DND-41 (cell line): ENCODE measurements around the gene CCDC82.

ENCODE experiments used
- ATAC-seq: fragments of 200-7000 bp; cut with Tn5 transposase; 3 replicates; pipeline ENCODE4 v1.9.1; 2021; ENCODE audit warnings: low read depth; ENCODE audit not compliant: insufficient read depth
- DNase-seq: peaks from one replicate; pipeline ENCODE4 v3.0.0-alpha.2; 2020
- H2AFZ ChIP-seq: 2 replicates; pipeline ENCODE4 v1.6.0; 2012; ENCODE audit warnings: low read depth, low read length
- H3K27ac ChIP-seq: 2 replicates; pipeline ENCODE4 v1.5.1; 2012; ENCODE audit warnings: low read length, inconsistent platforms
- H3K27me3 ChIP-seq: fragments of 200-600 bp; sonication (generic); 2 replicates; pipeline ENCODE4 v1.6.0; 2012; ENCODE audit warnings: low read length, mild to moderate bottlenecking, inconsistent platforms; ENCODE audit not compliant: insufficient read depth, poor library complexity
- H3K36me3 ChIP-seq: 2 replicates; pipeline ENCODE4 v1.5.1; 2012; ENCODE audit warnings: low read length, inconsistent platforms; ENCODE audit not compliant: insufficient read depth
- H3K4me1 ChIP-seq: 2 replicates; pipeline ENCODE4 v1.5.1; 2012; ENCODE audit warnings: mild to moderate bottlenecking, low read length; ENCODE audit not compliant: insufficient read depth
- H3K4me2 ChIP-seq: 2 replicates; pipeline ENCODE4 v1.6.0; 2012; ENCODE audit warnings: mild to moderate bottlenecking, moderate library complexity, low read length, inconsistent platforms; ENCODE audit not compliant: insufficient read depth
- H3K4me3 ChIP-seq, 2 experiments: fragments of 200-600 bp in 1 of 2; shearing (Covaris generic) in 1 of 2; 2 replicates each; pipeline ENCODE4 v1.5.1; 2012 to 2016; ENCODE audit warnings: inconsistent platforms in 2 of 2, low read length in 2 of 2, mild to moderate bottlenecking in 2 of 2, low read depth in 1 of 2, moderate library complexity in 1 of 2
- H3K79me2 ChIP-seq: 2 replicates; pipeline ENCODE4 v1.6.0; 2012; ENCODE audit warnings: low read length, inconsistent platforms; ENCODE audit not compliant: insufficient read depth
- H3K9ac ChIP-seq: 2 replicates; pipeline ENCODE4 v1.6.0; 2012; ENCODE audit warnings: low read depth, mild to moderate bottlenecking, inconsistent platforms, low read length, moderate library complexity
- H3K9me3 ChIP-seq: 2 replicates; pipeline ENCODE4 v1.5.1; 2012; ENCODE audit warnings: low read length, moderate library complexity, mild to moderate bottlenecking, inconsistent platforms; ENCODE audit not compliant: insufficient read depth, severe bottlenecking
- H4K20me1 ChIP-seq: 2 replicates; pipeline ENCODE4 v1.6.0; 2012; ENCODE audit warnings: low read length; ENCODE audit not compliant: insufficient read depth
- CTCF ChIP-seq: IDR thresholded peaks from 2 replicates; pipeline ENCODE4 v1.5.1; 2012; ENCODE audit warnings: borderline replicate concordance, low read length, moderate library complexity, mild to moderate bottlenecking; ENCODE audit not compliant: poor library complexity, severe bottlenecking; ENCODE audit errors: extremely low read depth
- EZH2 ChIP-seq: IDR thresholded peaks from 3 replicates; pipeline ENCODE4 v1.6.1; 2012; ENCODE audit warnings: borderline replicate concordance, low read depth, mild to moderate bottlenecking, moderate library complexity, low read length, inconsistent platforms; ENCODE audit not compliant: severe bottlenecking

Gene CCDC82

GRCh38 chr11:96397863-96398262 lies 8.2 kb upstream of the CCDC82 start:
- no peaks in the 10 kb centered on the region for H3K9me3 ChIP-seq
- H3K36me3 ChIP-seq, result no peaks in the 10 kb centered on the region
- TF ChIP-seq EZH2 (no peak), CTCF (no peak)
- H3K4me2 ChIP-seq, result no peak overlapping the region
- no peaks in the 10 kb centered on the region for H4K20me1 ChIP-seq
- H3K27ac ChIP-seq, result no peak overlapping the region
- H3K79me2 ChIP-seq, result 0 out of 2 replicates have a peak, but pooled peaks cover 4% of the 10 kb centered on the region
- H3K4me3 ChIP-seq, result no peak overlapping the region
- H2AFZ ChIP-seq, result no peak overlapping the region
- H3K9ac ChIP-seq, result no peak overlapping the region
- DNase-seq (no peak), ATAC-seq (no peak)
- no peaks in the 10 kb centered on the region for H3K27me3 ChIP-seq
- H3K4me1 ChIP-seq, result peaks cover 28% of the 10 kb centered on the region

GRCh38 chr11:96396637-96397036 lies 6.9 kb upstream of the CCDC82 start:
- Histone ChIP-seq H3K27me3 (no peaks in the 10 kb centered on the region), H3K4me3 (no peak overlapping the region), H3K79me2 (peaks cover 11% of the 10 kb centered on the region; the same call in 1 of the 2 replicates), H3K4me2 (peak overlapping the region; percentile 11), H3K36me3 (no peaks in the 10 kb centered on the region), H3K9me3 (no peaks in the 10 kb centered on the region), H3K4me1 (peaks cover 39% of the 10 kb centered on the region), H3K9ac (0 out of 2 replicates have a peak overlapping the region, but pooled peaks have one; percentile 16), H4K20me1 (no peaks in the 10 kb centered on the region), H3K27ac (peak overlapping the region; percentile 29), H2AFZ (no peak overlapping the region)
- peak; percentile 82 for ATAC-seq
- peak; percentile 42 for DNase-seq
- TF ChIP-seq CTCF, result no peak
- TF ChIP-seq EZH2, result no peak

GRCh38 chr11:96394773-96395172 lies 5.1 kb upstream of the CCDC82 start:
- Histone ChIP-seq H2AFZ (no peak overlapping the region), H3K4me1 (peaks cover 53% of the 10 kb centered on the region), H3K79me2 (peaks cover 29% of the 10 kb centered on the region), H3K9ac (no peak overlapping the region), H3K36me3 (no peaks in the 10 kb centered on the region), H3K4me2 (no peak overlapping the region), H3K4me3 (no peak overlapping the region), H3K27me3 (no peaks in the 10 kb centered on the region), H3K9me3 (no peaks in the 10 kb centered on the region), H3K27ac (no peak overlapping the region), H4K20me1 (no peaks in the 10 kb centered on the region)
- DNase-seq (no peak), ATAC-seq (no peak)
- TF ChIP-seq CTCF (no peak), EZH2 (no peak)
